Adrenal gland (tissue), 5 donors: Measurements from ENCODE around the gene PSMA5.

Experiments used
- CTCF ChIP-seq, 6 experiments: fragments of 450-650 bp in 4 of 6; fragments of 200-600 bp in 2 of 6; sonication (generic) in 1 of 6; IDR thresholded peaks; 1 replicate in 5 of 6; 2 replicates in 1 of 6; pipeline versions ENCODE4 v1.5.1 to v1.8.0; 2016 to 2021; ENCODE audit warnings: antibody characterized with exemption in 6 of 6, mild to moderate bottlenecking in 2 of 6, moderate library complexity in 1 of 6
- POLR2A ChIP-seq, 2 donors: fragments of 450-650 bp; IDR thresholded peaks; one replicate each; pipeline ENCODE4 v1.6.1; 2017; ENCODE audit warnings: antibody characterized with exemption in 2 of 2, mild to moderate bottlenecking in 2 of 2, moderate library complexity in 1 of 2
- donor health status: DM: no; HTN: no; CAD: no.

- TF ChIP-seq POLR2A (IDR thresholded peaks at IDR 0.05) = no peak
- no peak for TF ChIP-seq CTCF (IDR thresholded peaks at IDR 0.05)
These were observed 49.0 kb upstream of the PSMA5 start for GRCh38 chr1:109475261-109475660.
